NCI-H146 treated with DMSO at 0.1 percent for 48 hours (cell line): Measurements from ENCODE around the gene PCDHB16.
"Not testable (repeated sequence)": the region's sequence is repeated elsewhere in the genome, so short reads cannot be mapped to it uniquely, and the experiment has no call there.

Source experiments
- DNase-seq: peaks from one replicate; lab custom pipeline; 2025; ENCODE audit not compliant: unreplicated experiment; lab: John Stamatoyannopoulos, UW

Gene PCDHB16

GRCh38 chr5:141184117-141184855, 2.1 kb downstream of the PCDHB16 start:
- DNase-seq: not testable (repeated sequence)

- DNase-seq: peak; percentile 45
These were observed 4.8 kb downstream of the PCDHB16 start, which contains the start of gene PCDHB9 for GRCh38 chr5:141186897-141187512. Gene PCDHB9, plus strand, starts transcription at chr5:141187161. Its CDS starts 158 bp downstream, at chr5:141187319.

DNA sequence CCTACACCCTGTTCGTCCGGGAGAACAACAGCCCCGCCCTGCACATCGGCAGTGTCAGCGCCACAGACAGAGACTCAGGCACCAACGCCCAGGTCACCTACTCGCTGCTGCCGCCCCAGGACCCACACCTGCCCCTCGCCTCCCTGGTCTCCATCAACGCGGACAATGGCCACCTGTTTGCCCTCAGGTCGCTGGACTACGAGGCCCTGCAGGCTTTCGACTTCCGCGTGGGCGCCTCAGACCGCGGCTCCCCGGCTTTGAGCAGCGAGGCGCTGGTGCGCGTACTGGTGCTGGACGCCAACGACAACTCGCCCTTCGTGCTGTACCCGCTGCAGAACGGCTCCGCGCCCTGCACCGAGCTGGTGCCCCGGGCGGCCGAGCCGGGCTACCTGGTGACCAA, 6.5 kb downstream of the PCDHB16 start:
- DNase-seq: not testable (repeated sequence)

GRCh38 chr5:141189131-141189530, 6.9 kb downstream of the PCDHB16 start:
- DNase-seq: not testable (repeated sequence)

DNA sequence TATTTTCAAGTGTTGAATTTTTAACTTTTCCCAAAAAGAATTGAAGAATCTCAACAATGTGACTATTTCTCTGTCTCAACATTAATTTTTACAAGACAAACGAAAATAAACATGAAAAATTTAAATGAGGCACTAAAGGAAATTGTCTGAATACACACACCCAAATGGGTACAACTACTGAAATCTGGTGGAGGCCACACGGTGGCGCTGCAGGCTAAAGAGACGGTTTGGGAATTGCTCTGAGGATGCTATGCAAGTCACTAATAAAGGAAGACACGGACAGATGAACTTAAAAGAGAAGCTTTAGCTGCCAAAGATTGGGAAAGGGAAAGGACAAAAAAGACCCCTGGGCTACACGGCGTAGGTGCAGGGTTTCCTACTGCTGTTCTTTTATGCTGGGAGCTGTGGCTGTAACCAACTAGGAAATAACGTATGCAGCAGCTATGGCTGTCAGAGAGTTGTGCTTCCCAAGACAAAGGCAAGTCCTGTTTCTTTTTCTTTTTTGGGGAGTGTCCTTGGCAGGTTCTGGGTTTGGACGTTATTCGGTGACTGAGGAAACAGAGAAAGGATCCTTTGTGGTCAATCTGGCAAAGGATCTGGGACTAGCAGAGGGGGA, 10.0 kb downstream of the PCDHB16 start, which contains the start of gene PCDHB10:
Gene PCDHB10 (plus strand): TSS at position 244 of the 616 bp plus-strand sequence. CDS start 200 bp downstream, at position 444.
- DNase-seq: peak; percentile 36

DNA sequence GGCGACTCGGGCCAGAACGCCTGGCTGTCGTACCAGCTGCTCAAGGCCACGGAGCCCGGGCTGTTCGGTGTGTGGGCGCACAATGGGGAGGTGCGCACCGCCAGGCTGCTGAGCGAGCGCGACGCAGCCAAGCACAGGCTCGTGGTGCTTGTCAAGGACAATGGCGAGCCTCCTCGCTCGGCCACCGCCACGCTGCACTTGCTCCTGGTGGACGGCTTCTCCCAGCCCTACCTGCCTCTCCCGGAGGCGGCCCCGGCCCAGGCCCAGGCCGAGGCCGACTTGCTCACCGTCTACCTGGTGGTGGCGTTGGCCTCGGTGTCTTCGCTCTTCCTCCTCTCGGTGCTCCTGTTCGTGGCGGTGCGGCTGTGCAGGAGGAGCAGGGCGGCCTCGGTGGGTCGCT, 12.1 kb downstream of the PCDHB16 start:
- DNase-seq: not testable (repeated sequence)

- no peak for DNase-seq
These were observed 14.2 kb downstream of the PCDHB16 start for GRCh38 chr5:141196363-141196762.

GRCh38 chr5:141199359-141200235, 17.4 kb downstream of the PCDHB16 start, which contains the start of gene PCDHB11:
Gene PCDHB11, plus strand, starts transcription at chr5:141199627. Its CDS starts 148 bp downstream, at chr5:141199775.
- DNase-seq: peak; percentile 51

- not testable (repeated sequence) for DNase-seq
These were observed 18.9 kb downstream of the PCDHB16 start for GRCh38 chr5:141201126-141201525.

- DNase-seq: not testable (repeated sequence)
These were observed 19.5 kb downstream of the PCDHB16 start for GRCh38 chr5:141201646-141202045.

DNA sequence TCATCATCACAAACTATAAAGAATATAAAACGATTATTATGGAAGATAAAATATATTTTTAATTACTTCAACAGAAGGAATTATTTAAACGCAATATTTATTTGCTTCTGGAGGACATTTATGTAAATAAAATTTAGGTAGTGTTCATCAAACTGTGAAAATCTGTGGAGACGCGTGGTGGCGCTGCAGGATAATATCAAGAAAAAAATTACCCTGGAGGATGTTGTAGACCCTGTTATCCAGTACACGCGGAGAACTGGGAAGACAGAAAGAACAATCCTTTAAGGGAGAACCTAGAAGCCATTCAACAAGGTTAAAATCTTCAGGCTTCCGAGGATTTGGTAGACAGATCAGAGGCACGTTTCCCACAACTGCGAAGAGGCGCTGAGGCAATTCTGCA, 26.3 kb downstream of the PCDHB16 start, which contains the start of gene PCDHB12:
Gene PCDHB12 (plus strand): TSS at position 242 of the 400 bp plus-strand sequence. CDS start 189 bp downstream, outside the sequence.
- DNase-seq: no peak

- not testable (repeated sequence) for DNase-seq
These were observed 28.1 kb downstream of the PCDHB16 start for GRCh38 chr5:141210281-141210680.

DNA sequence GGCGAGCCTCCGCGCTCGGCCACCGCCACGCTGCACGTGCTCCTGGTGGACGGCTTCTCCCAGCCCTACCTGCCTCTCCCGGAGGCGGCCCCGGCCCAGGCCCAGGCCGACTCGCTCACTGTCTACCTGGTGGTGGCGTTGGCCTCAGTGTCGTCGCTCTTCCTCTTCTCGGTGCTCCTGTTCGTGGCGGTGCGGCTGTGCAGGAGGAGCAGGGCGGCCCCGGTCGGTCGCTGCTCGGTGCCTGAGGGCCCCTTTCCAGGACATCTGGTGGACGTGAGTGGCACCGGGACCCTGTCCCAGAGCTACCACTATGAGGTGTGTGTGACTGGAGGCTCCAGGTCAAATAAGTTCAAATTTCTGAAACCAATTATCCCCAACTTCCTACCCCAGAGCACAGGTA, 28.7 kb downstream of the PCDHB16 start:
- not testable (repeated sequence) for DNase-seq

DNA sequence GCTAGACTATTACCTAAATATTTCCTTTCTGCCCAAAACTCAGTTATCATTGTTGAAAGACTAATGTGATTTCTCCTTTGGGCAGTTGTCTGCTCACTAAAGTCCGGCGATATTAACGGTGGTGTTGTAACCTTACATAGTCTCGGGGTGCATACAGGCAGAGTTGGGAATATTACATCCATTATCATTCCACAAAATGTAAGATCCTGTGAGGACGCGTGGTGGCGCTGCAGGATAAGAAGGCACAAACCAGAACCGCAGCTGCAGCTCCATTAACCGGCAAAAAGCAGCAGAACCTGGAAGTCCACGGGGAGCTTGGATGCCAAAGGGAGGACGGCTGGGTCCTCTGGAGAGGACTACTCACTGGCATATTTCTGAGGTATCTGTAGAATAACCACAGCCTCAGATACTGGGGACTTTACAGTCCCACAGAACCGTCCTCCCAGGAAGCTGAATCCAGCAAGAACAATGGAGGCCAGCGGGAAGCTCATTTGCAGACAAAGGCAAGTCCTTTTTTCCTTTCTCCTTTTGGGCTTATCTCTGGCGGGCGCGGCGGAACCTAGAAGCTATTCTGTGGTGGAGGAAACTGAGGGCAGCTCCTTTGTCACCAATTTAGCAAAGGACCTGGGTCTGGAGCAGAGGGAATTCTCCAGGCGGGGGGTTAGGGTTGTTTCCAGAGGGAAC, 31.6 kb downstream of the PCDHB16 start, which contains the start of gene PCDHB13:
Gene PCDHB13 (plus strand): TSS at position 264 of the 684 bp plus-strand sequence. CDS start 205 bp downstream, at position 469.
- DNase-seq: not testable (repeated sequence)

GRCh38 chr5:141214583-141214982, 32.4 kb downstream of the PCDHB16 start:
- DNase-seq: not testable (repeated sequence)

DNA sequence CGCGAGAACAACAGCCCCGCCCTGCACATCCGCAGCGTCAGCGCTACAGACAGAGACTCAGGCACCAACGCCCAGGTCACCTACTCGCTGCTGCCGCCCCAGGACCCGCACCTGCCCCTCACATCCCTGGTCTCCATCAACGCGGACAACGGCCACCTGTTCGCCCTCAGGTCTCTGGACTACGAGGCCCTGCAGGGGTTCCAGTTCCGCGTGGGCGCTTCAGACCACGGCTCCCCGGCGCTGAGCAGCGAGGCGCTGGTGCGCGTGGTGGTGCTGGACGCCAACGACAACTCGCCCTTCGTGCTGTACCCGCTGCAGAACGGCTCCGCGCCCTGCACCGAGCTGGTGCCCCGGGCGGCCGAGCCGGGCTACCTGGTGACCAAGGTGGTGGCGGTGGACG, 33.3 kb downstream of the PCDHB16 start:
- DNase-seq: not testable (repeated sequence)

- not testable (repeated sequence) for DNase-seq
These were observed 33.8 kb downstream of the PCDHB16 start for GRCh38 chr5:141216035-141216434.

GRCh38 chr5:141223112-141223783, 41.1 kb downstream of the PCDHB16 start, which contains the start of gene PCDHB14:
Gene PCDHB14, plus strand, starts transcription at chr5:141223343. Its CDS starts 163 bp downstream, at chr5:141223506.
- DNase-seq: peak; percentile 58

DNA sequence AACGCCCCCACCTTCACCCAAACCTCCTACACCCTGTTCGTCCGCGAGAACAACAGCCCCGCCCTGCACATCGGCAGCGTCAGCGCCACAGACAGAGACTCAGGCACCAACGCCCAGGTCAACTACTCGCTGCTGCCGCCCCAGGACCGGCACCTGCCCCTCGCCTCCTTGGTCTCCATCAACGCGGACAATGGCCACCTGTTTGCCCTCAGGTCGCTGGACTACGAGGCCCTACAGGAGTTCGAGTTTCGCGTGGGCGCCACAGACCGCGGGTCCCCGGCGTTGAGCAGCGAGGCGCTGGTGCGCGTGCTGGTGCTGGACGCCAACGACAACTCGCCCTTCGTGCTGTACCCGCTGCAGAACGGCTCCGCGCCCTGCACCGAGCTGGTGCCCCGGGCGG, 42.7 kb downstream of the PCDHB16 start:
- not testable (repeated sequence) for DNase-seq
